ENCODE results near the gene ASMT.

ASMT gene

GRCh38 chrX:1599791-1600405, 15.0 kb upstream of the ASMT start:
- TF ChIP-seq, protein P1, sequence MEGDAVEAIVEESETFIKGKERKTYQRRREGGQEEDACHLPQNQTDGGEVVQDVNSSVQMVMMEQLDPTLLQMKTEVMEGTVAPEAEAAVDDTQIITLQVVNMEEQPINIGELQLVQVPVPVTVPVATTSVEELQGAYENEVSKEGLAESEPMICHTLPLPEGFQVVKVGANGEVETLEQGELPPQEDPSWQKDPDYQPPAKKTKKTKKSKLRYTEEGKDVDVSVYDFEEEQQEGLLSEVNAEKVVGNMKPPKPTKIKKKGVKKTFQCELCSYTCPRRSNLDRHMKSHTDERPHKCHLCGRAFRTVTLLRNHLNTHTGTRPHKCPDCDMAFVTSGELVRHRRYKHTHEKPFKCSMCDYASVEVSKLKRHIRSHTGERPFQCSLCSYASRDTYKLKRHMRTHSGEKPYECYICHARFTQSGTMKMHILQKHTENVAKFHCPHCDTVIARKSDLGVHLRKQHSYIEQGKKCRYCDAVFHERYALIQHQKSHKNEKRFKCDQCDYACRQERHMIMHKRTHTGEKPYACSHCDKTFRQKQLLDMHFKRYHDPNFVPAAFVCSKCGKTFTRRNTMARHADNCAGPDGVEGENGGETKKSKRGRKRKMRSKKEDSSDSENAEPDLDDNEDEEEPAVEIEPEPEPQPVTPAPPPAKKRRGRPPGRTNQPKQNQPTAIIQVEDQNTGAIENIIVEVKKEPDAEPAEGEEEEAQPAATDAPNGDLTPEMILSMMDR (conservative IDR thresholded peaks at IDR 0.05): no peak
- no peak overlapping the region for H3K27ac ChIP-seq

DNA sequence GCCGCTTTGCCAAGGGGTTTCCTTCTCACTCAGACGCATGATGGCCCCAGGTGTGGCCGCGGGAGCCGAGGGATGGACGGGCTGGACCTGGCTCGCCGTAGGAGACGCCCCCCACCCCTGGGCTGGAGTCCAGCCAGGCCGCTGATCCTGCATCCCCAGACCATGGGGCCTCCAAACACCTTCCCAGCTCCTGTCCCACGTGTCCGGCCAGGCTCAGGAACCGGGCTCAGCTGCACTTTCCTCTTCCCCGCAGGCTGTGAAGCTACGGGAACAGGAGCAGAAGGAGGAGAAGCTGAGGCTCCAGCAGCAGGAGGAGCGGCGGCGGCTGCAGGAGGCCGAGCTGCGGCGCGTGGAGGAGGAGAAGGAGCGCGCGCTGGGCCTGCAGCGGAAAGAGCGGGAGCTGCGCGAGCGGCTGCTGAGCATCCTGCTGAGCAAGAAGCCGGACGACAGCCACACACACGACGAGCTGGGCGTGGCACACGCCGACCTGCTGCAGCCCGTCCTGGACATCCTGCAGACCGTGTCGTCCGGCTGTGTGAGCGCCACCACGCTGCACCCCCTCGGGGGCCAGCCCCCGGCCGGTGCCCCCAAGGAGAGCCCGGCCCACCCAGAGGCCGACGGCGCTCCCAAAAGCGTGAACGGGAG, 14.3 kb upstream of the ASMT start:
- H3K27ac ChIP-seq: no peak overlapping the region
- TF ChIP-seq, protein P1 (conservative IDR thresholded peaks at IDR 0.05): no peak

- TF ChIP-seq, protein P1 (conservative IDR thresholded peaks at IDR 0.05): no peak
- no peak overlapping the region for H3K27ac ChIP-seq
Measured at GRCh38 chrX:1601051-1601767, 13.7 kb upstream of the ASMT start.

- no peak overlapping the region for H3K27ac ChIP-seq
- TF ChIP-seq, protein P1 (conservative IDR thresholded peaks at IDR 0.05): no peak
Measured at GRCh38 chrX:1601768-1602085, 13.1 kb upstream of the ASMT start.

DNA sequence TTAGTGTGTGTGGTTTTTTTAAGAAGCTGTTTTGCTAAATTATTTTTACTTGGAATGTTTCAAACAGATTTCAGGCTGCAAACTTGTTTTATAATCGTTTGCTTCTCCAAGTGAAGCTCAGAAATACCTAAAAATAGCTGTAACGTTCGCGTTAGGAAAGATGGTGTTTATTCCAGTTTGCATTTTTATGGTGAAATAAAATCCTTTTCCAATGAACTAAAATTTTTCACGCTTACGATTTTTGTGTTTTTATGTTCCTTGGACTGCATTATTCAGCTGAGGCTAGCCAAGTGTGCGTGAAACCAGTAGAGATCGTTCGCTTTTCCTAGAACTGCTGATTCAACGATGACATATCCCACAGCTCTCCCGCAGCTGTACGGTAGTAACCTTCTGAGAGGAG, 12.6 kb upstream of the ASMT start:
- TF ChIP-seq, protein P1 (conservative IDR thresholded peaks at IDR 0.05): no peak
- H3K27ac ChIP-seq: no peak overlapping the region

DNA sequence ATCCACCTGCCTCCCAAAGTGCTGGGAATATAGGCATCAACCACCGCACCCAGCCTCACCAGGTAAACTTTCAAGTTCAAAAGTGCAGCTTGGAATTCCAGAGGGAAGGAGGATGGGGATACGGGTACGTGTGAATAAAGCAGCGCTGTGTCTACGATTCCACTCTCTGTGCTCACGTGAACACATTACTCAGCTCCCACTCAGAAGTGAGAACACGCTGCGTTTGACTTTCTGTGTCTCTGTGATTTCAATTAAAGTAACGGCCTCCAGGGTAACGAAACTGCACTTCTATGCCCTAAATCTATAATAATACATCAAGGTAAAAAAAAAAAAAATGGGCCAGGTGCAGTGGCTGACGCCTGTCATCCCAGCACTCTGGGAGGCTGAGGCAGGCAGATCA, 8.4 kb upstream of the ASMT start:
- TF ChIP-seq, protein P1 (conservative IDR thresholded peaks at IDR 0.05): no peak

GRCh38 chrX:1609311-1609710, 5.5 kb upstream of the ASMT start:
- TF ChIP-seq, protein P1 (conservative IDR thresholded peaks at IDR 0.05): no peak
- no peak overlapping the region for H3K27ac ChIP-seq

More for the DNA sequence above, 8.4 kb upstream of the ASMT start:
- no peak overlapping the region for H3K27ac ChIP-seq

All from VCaP (cell line).